Smooth muscle cell (in vitro differentiated cells): Measurements from ENCODE around the gene RNF213. TPM values are rescaled to one million over a fixed set of nuclear protein-coding genes. Genes with fewer than 3 reads are reported as not detected.
"Not testable (repeated sequence)": the region's sequence is repeated elsewhere in the genome, so short reads cannot be mapped to it uniquely, and the experiment has no call there.

Experiments used
- DNase-seq: peaks from one replicate; lab custom pipeline; 2025; ENCODE audit not compliant: unreplicated experiment; lab: John Stamatoyannopoulos, UW
- H2AFZ ChIP-seq: fragments of 200-600 bp; sonication (generic); 2 replicates; pipeline ENCODE4 v1.6.0; 2016; ENCODE audit warnings: antibody characterized with exemption, low read depth, mild to moderate bottlenecking
- H3F3A ChIP-seq: fragments of 200-600 bp; sonication (generic); 2 replicates; pipeline ENCODE4 v1.6.0; 2017; ENCODE audit warnings: antibody characterized with exemption, low read depth
- H3K27ac ChIP-seq: fragments of 200-600 bp; sonication (generic); 2 replicates; pipeline ENCODE4 v1.5.1; 2016; ENCODE audit warnings: low read depth, mild to moderate bottlenecking
- H3K27me3 ChIP-seq: fragments of 200-600 bp; sonication (generic); 2 replicates; pipeline ENCODE4 v1.6.1; 2016; ENCODE audit warnings: low read depth, mild to moderate bottlenecking
- H3K36me3 ChIP-seq: fragments of 200-600 bp; sonication (generic); 2 replicates; pipeline ENCODE4 v1.5.1; 2016; ENCODE audit warnings: low read depth
- H3K4me1 ChIP-seq: fragments of 200-600 bp; sonication (generic); 2 replicates; pipeline ENCODE4 v1.5.1; 2016; ENCODE audit warnings: low read depth
- H3K4me2 ChIP-seq: fragments of 200-600 bp; sonication (generic); 2 replicates; pipeline ENCODE4 v1.6.0; 2016; ENCODE audit warnings: mild to moderate bottlenecking
- H3K4me3 ChIP-seq: fragments of 200-600 bp; sonication (generic); 2 replicates; pipeline ENCODE4 v1.5.1; 2016; ENCODE audit warnings: mild to moderate bottlenecking
- H3K79me2 ChIP-seq: fragments of 200-600 bp; sonication (generic); 2 replicates; pipeline ENCODE4 v1.6.0; 2016; ENCODE audit warnings: low read depth, mild to moderate bottlenecking
- H3K9ac ChIP-seq: fragments of 200-600 bp; sonication (generic); 2 replicates; pipeline ENCODE4 v1.6.0; 2016; ENCODE audit warnings: low read depth
- H3K9me3 ChIP-seq: fragments of 200-600 bp; sonication (generic); replicated peaks from 2 replicates; pipeline ENCODE4 v1.5.1; 2016; ENCODE audit warnings: low read depth
- H4K20me1 ChIP-seq: fragments of 200-600 bp; sonication (generic); 2 replicates; pipeline ENCODE4 v1.6.0; 2016; ENCODE audit warnings: low read depth
- WGBS: methylation state at CpG from one replicate; pipeline ENCODE4 v1.1.7; 2016; ENCODE audit warnings: low lambda C conversion rate; 5-methylcytosine and 5-hydroxymethylcytosine counted together
- polyA plus RNA-seq: library from polyadenylated mRNA; unstranded; fragments of >200 nt; fragmentation: Nextera tagmentation; extraction: Ambion mirVana; gene quantifications from 2 replicates; pipeline ENCODE4 v1.2.1, GENCODE V29; 2016
- total RNA-seq: library from RNA; depleted of rRNA; stranded (reverse); fragments of >200 nt; gene quantifications from 2 replicates; pipeline ENCODE4 v1.2.3, GENCODE V29; 2014
- TF ChIP-seq, protein P1 (sequence below): fragments of 200-600 bp; sonication (generic); IDR thresholded peaks from 2 replicates; pipeline ENCODE4 v1.5.1; 2017; ENCODE audit warnings: borderline replicate concordance, mild to moderate bottlenecking, antibody characterized with exemption; ENCODE audit not compliant: insufficient read depth, poor library complexity, severe bottlenecking

RNF213 gene
- total and polyA plus RNA-seq, 2 experiments from 2014 or later = 12.8 to 43.0 TPM

DNA sequence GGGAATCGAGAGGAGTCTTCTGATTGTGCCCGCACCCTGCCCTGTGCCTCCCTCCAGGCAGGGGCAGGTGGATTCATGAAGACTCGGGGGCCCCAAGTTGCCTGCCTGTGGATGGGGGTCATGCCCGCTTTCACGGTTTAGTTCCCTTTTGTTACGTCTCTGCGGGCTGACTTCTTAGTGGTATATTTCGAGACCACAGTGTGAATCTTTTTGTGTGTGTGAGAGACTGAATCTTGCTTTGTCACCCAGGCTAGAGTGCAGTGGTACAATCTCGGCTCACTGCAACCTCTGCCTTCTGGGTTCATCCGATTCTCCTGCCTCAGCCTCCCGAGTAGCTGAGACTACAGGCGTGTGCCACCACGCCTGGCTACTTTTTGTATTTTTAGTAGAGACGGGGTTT is 18.1 kb upstream of the RNF213 start:
- Histone ChIP-seq H3K27me3 (no peaks in the 10 kb centered on the region), H3K79me2 (no peaks in the 10 kb centered on the region), H2AFZ (no peak overlapping the region), H3K4me2 (no peak overlapping the region), H3K9me3 (no peaks in the 10 kb centered on the region), H3K4me1 (no peaks in the 10 kb centered on the region), H3F3A (no peaks in the 10 kb centered on the region), H4K20me1 (no peaks in the 10 kb centered on the region), H3K36me3 (no peaks in the 10 kb centered on the region), H3K9ac (no peak overlapping the region), H3K27ac (no peak overlapping the region), H3K4me3 (no peak overlapping the region)
- TF ChIP-seq, protein P1, sequence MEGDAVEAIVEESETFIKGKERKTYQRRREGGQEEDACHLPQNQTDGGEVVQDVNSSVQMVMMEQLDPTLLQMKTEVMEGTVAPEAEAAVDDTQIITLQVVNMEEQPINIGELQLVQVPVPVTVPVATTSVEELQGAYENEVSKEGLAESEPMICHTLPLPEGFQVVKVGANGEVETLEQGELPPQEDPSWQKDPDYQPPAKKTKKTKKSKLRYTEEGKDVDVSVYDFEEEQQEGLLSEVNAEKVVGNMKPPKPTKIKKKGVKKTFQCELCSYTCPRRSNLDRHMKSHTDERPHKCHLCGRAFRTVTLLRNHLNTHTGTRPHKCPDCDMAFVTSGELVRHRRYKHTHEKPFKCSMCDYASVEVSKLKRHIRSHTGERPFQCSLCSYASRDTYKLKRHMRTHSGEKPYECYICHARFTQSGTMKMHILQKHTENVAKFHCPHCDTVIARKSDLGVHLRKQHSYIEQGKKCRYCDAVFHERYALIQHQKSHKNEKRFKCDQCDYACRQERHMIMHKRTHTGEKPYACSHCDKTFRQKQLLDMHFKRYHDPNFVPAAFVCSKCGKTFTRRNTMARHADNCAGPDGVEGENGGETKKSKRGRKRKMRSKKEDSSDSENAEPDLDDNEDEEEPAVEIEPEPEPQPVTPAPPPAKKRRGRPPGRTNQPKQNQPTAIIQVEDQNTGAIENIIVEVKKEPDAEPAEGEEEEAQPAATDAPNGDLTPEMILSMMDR = no peak
- WGBS = 91% methylated on average over 14 of the region's 14 CpGs
- DNase-seq = no peak

DNA sequence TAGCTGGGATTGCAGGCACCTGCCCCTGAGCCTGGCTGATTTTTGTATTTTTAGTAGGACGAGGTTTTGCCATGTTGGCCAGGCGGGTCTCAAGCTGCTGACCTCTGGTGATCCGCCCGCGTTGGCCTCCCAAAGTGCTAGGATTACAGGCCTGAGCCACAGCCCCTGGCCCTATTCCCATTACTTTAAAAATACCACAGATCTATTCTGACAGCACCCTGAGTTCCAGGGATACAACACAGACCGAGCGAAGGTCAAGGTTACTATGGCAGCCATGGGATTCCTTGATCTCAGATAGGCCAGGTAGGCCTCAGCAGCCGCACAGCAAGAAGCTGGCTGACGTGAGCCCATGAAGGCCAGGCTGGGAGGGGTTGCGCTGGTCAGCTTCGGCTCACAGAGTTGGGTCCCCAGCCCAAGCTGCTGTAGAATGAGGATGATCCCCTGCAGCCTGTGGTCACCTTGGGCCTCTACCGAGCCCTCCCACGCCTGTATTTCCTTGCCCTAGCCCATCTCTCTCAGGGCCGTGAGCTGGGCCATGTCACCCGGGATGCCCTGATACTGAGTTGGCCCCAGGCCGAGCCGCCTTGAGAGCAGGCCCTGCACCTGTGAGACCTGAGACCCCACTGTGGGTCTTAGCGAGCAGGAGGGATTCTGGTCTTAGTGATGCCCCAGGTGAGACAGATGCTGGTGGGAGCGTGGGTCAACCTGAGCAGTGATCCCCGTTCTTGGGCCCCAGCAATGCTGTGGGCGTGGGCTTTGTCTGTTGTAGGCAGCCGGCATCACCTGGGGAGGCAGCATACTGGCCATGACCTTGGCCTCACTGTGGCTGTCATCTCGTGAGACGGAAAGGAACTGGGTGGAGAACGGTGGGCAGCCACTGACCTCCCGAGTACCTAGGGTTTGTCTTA is 16.9 kb upstream of the RNF213 start:
- Histone ChIP-seq H4K20me1 (no peaks in the 10 kb centered on the region), H3K4me2 (no peak overlapping the region), H3K9me3 (no peaks in the 10 kb centered on the region), H3K27me3 (no peaks in the 10 kb centered on the region), H3F3A (no peaks in the 10 kb centered on the region), H3K4me3 (no peak overlapping the region), H2AFZ (no peak overlapping the region), H3K79me2 (no peaks in the 10 kb centered on the region), H3K9ac (no peak overlapping the region), H3K36me3 (no peaks in the 10 kb centered on the region), H3K27ac (no peak overlapping the region), H3K4me1 (no peaks in the 10 kb centered on the region)
- TF ChIP-seq, protein P1 = no peak
- 97% methylated on average over 26 of the region's 26 CpGs for WGBS
- DNase-seq = no peak

DNA sequence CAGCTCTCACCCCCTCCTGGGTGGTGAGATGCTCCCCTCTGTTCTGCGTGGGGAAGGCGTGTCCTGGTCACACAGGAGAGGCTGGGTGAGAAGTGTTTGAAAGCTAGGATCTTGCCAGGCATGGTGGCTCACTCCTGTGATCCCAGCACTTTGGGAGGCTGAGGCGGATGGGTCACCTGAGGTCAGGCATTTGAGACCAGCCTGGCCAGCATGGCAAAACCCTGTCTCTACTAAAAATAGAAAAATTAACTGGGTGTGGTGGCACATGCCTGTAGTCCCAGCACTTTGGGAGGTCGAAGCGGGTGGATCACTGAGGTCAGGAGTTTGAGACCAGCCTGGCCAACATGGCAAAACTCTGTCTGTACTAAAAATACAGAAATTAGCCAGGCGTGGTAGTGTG is 16.2 kb upstream of the RNF213 start:
- H3K36me3 ChIP-seq, H3K27ac ChIP-seq, H3K4me3 ChIP-seq, H3K9ac ChIP-seq, H2AFZ ChIP-seq, H3F3A ChIP-seq, H3K4me1 ChIP-seq, H3K9me3 ChIP-seq, H3K27me3 ChIP-seq, H4K20me1 ChIP-seq, H3K4me2 ChIP-seq, H3K79me2 ChIP-seq, DNase-seq: not testable (repeated sequence)
- WGBS = 98% methylated on average over 6 of the region's 6 CpGs

DNA sequence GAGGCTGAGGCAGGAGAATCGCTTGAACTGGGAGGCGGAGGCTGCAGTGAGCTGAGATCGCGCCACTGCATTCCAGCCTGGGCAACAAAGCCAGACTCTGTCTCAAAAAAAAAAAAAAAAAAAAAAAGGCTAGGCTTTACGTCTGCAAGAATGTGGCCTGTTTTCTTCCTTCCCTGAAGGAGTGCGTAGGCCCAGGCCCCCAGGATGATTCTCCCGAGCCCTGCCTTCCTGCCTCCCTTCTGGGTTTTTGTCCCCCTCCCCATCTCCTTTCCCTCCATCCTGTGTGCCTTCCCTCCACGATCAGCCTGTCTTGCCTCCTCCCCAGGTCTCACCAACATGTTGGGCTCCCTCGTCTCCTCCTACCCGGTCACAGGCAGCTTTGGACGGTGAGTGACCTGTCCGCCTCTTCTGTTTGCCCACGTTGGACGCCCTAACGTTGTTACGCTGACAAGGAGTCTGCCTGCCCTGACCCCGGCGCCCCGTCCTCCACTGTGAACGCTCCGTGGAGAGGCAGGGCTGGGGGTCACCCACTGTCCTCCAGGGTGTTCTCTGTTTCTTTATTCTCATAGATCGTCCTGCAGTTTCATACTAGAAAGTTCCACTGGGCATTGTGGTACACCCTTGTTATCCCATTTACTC is 15.7 kb upstream of the RNF213 start:
- no peaks in the 10 kb centered on the region for H3K27me3 ChIP-seq
- no peaks in the 10 kb centered on the region for H3K36me3 ChIP-seq
- DNase-seq = no peak
- no peaks in the 10 kb centered on the region for H4K20me1 ChIP-seq
- no peak overlapping the region for H3K27ac ChIP-seq
- no peaks in the 10 kb centered on the region for H3F3A ChIP-seq
- H2AFZ ChIP-seq = no peak overlapping the region
- no peaks in the 10 kb centered on the region for H3K79me2 ChIP-seq
- no peaks in the 10 kb centered on the region for H3K9me3 ChIP-seq
- H3K4me2 ChIP-seq = no peak overlapping the region
- 95% methylated on average over 22 of the region's 22 CpGs for WGBS
- H3K9ac ChIP-seq = no peak overlapping the region
- H3K4me1 ChIP-seq = no peaks in the 10 kb centered on the region
- TF ChIP-seq, protein P1 = no peak
- H3K4me3 ChIP-seq = no peak overlapping the region
